IgD-negative memory B cell (primary cell): ENCODE measurements around the gene TARS2. TPM values are rescaled to one million over a fixed set of nuclear protein-coding genes. Genes with fewer than 3 reads are reported as not detected.

ENCODE experiments used
- H3K27ac Mint-ChIP-seq, 3 donors: one replicate each; pipeline ENCODE4 v1.8.0; 2020 to 2022; ENCODE audit warnings: mild to moderate bottlenecking in 3 of 3, mixed read lengths in 3 of 3, moderate library complexity in 1 of 3
- H3K27me3 Mint-ChIP-seq: one replicate; pipeline ENCODE4 v1.8.0; 2021; ENCODE audit warnings: mixed read lengths
- H3K36me3 Mint-ChIP-seq: one replicate; pipeline ENCODE4 v1.8.0; 2020; ENCODE audit warnings: mild to moderate bottlenecking, mixed read lengths
- H3K4me1 Mint-ChIP-seq, 3 donors: one replicate each; pipeline ENCODE4 v1.8.0; 2020 to 2022; ENCODE audit warnings: mixed read lengths in 3 of 3, mild to moderate bottlenecking in 1 of 3
- H3K4me3 Mint-ChIP-seq, 4 donors: one replicate each; pipeline ENCODE4 v1.8.0; 2020 to 2022; ENCODE audit warnings: mild to moderate bottlenecking in 4 of 4, mixed read lengths in 4 of 4, moderate library complexity in 3 of 4
- H3K9me3 Mint-ChIP-seq, 3 donors: one replicate each; pipeline ENCODE4 v1.8.0; 2020 to 2021; ENCODE audit warnings: mixed read lengths in 3 of 3, mild to moderate bottlenecking in 1 of 3
- polyA plus RNA-seq: library from polyadenylated mRNA; unstranded; fragments of 300-500 nt; fragmentation: Illumina TruSeq; gene quantifications from one replicate; pipeline ENCODE4 v1.2.3, GENCODE V29; 2021

The TARS2 gene
- polyA plus RNA-seq, 1 donor from 2014 or later: 37.4 TPM

DNA sequence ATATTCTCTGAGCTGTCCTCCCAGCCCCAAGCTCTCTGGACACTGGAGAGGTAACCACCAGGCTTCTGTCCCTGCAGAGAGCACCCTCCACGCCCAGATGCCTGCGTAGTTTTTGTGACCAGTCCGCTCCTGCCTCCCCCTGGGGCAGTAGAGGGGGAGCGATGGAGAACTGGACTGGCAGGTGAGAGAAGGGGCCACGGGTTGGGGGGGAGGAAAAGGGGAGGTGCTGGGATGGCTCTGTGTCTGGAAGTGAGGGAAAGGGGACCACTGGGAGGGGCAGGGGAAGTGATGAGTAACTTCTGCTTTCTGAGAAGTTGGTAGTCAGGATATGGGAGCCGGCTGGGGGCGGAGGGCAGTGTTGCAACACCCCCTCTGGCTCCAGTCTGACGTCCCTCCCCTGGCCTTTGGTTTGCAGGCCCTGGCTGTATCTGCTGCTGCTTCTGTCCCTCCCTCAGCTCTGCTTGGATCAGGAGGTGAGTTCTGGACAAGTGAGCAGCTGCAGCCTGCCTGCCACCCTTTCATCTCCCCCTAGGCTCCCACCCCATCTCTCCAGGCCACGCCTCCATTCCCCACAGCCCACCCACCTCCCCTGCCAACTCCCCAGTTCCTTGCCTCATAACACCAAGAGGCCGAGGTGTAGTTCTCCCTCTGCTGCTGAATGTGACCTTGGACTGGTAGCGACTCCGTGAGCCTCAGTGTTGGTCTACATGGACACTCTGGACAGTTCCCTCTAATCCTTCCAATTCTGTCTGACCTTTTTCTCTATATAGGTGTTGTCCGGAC, 65.1 kb downstream of the TARS2 start:
- Mint-ChIP-seq H3K9me3 (peaks cover 0 to 3% (median 0%) of the 10 kb centered on the region in 3 donors), H3K4me1 (peaks cover 12 to 22% (median 13%) of the 10 kb centered on the region in 3 donors), H3K27ac (peak overlapping the region in 2 of 3 donors; percentile 43 to 65), H3K36me3 (peaks cover 2% of the 10 kb centered on the region), H3K27me3 (peaks cover 18% of the 10 kb centered on the region), H3K4me3 (peak overlapping the region in 1 of 4 donors; percentile 89)

DNA sequence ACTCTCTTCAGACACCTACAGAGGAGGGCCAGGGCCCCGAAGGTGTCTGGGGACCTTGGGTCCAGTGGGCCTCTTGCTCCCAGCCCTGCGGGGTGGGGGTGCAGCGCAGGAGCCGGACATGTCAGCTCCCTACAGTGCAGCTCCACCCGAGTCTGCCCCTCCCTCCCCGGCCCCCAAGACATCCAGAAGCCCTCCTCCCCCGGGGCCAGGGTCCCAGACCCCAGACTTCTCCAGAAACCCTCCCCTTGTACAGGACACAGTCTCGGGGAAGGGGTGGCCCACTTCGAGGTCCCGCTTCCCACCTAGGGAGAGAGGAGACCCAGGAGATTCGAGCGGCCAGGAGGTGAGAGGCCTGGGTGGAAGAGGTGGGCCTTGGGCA, 65.7 kb downstream of the TARS2 start:
- peaks cover 2% of the 10 kb centered on the region for H3K36me3 Mint-ChIP-seq
- peaks cover 18% of the 10 kb centered on the region for H3K27me3 Mint-ChIP-seq
- H3K4me3 Mint-ChIP-seq: peak overlapping the region in 1 of 4 donors; percentile 89
- peaks cover 12 to 22% (median 13%) of the 10 kb centered on the region in 3 donors for H3K4me1 Mint-ChIP-seq
- H3K9me3 Mint-ChIP-seq: peaks cover 0 to 3% (median 0%) of the 10 kb centered on the region in 3 donors
- H3K27ac Mint-ChIP-seq: peak overlapping the region in 2 of 3 donors; percentile 43 to 65

DNA sequence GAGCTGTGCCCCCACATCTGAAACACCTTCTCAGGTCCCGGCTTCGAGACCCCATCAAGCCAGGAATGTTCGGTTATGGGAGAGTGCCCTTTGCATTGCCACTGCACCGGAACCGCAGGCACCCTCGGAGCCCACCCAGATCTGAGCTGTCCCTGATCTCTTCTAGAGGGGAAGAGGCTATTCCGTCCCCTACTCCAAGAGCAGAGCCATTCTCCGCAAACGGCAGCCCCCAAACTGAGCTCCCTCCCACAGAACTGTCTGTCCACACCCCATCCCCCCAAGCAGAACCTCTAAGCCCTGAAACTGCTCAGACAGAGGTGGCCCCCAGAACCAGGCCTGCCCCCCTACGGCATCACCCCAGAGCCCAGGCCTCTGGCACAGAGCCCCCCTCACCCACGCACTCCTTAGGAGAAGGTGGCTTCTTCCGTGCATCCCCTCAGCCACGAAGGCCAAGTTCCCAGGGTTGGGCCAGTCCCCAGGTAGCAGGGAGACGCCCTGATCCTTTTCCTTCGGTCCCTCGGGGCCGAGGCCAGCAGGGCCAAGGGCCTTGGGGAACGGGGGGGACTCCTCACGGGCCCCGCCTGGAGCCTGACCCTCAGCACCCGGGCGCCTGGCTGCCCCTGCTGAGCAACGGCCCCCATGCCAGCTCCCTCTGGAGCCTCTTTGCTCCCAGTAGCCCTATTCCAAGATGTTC, 66.3 kb downstream of the TARS2 start:
- Mint-ChIP-seq H3K4me3 (no peak overlapping the region), H3K4me1 (peaks cover 9 to 20% (median 10%) of the 10 kb centered on the region in 3 donors), H3K27ac (no peak overlapping the region), H3K9me3 (peaks cover 0 to under 1% (median 0%) of the 10 kb centered on the region in 3 donors), H3K27me3 (peaks cover 15% of the 10 kb centered on the region), H3K36me3 (peaks cover 2% of the 10 kb centered on the region)

DNA sequence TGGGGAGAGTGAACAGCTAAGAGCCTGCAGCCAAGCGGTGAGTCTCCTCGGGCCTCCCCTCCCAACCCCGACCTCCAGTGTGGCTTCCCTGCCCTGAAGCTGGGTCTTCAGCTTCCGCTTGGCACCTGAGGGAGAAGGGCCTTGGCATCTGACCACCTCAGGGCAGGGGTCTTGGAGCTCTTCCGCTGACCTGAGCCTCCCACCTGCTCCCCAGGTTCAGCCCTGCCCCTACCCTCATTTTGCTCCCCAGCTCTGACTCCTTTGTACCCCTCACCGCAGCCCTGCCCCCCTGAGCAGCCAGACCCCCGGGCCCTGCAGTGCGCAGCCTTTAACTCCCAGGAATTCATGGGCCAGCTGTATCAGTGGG, 66.8 kb downstream of the TARS2 start:
- Mint-ChIP-seq H3K27ac (no peak overlapping the region), H3K4me3 (no peak overlapping the region), H3K27me3 (peaks cover 14% of the 10 kb centered on the region), H3K36me3 (peaks cover 2% of the 10 kb centered on the region), H3K9me3 (no peaks in the 10 kb centered on the region), H3K4me1 (peaks cover 9 to 19% (median 9%) of the 10 kb centered on the region in 3 donors)

DNA sequence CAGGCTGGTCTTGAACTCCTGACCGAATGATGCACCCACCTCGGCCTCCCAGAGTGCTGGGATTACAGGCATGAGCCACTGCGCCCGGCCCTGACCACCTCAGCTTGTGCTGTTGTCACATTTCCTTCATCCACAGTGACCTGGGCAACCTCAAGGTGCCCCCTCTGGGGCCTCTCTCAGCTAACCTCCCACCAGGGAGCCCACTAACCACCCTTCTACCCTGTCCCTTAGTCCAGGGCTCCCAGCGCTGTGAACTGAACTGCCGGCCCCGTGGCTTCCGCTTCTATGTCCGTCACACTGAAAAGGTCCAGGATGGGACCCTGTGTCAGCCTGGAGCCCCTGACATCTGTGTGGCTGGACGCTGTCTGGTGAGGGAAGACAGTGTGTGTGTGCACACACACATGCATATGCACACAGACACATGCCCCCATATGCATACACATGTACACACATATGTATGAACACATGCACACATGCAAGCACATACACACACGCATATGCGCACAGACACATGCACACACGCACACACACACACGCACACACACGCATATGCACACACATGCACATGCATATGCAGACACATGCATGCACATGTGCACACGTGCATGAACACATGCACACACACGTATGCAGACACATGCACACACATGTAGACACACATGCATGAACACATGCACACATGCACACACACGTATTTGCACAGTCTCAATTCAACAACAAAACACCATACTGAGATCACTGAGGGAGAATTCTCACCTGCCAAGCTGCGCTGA, 68.2 kb downstream of the TARS2 start:
- Mint-ChIP-seq H3K36me3 (peaks cover 2% of the 10 kb centered on the region), H3K4me1 (peaks cover 13 to 20% (median 14%) of the 10 kb centered on the region in 3 donors), H3K4me3 (no peak overlapping the region), H3K27ac (no peak overlapping the region), H3K27me3 (peaks cover 9% of the 10 kb centered on the region), H3K9me3 (no peaks in the 10 kb centered on the region)

DNA sequence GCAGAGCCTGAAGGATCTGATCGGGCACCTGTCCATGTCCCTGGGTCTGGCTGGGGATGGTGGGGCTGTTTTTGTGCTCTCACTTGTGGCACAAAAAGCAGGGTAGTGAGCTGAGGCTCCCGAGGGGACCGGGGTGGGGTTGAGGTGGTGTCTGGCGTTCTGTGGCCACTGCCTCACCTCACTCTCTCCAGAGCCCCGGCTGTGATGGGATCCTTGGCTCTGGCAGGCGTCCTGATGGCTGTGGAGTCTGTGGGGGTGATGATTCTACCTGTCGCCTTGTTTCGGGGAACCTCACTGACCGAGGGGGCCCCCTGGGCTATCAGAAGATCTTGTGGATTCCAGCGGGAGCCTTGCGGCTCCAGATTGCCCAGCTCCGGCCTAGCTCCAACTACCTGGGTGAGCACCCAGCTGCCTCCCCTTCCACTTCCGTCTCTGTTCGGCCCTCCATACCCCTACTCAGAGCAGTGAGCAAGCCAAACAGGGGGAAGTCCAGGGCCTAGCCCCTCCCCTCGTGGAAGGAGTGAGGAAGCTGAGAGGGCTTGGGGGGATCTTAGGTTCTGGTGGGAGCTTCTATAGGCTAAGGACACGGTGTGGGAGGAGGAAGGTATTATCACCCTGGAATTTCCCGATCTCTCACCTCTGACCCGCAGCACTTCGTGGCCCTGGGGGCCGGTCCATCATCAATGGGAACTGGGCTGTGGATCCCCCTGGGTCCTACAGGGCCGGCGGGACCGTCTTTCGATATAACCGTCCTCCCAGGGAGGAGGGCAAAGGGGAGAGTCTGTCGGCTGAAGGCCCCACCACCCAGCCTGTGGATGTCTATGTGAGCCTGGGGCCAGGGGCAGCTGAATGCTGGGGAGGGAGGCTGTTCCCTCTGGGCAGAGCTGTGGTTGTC, 69.0 kb downstream of the TARS2 start:
- Mint-ChIP-seq H3K36me3 (peaks cover 2% of the 10 kb centered on the region), H3K27me3 (peaks cover 8% of the 10 kb centered on the region), H3K27ac (no peak overlapping the region), H3K9me3 (no peaks in the 10 kb centered on the region), H3K4me1 (peaks cover 15 to 18% (median 18%) of the 10 kb centered on the region in 3 donors), H3K4me3 (no peak overlapping the region)

DNA sequence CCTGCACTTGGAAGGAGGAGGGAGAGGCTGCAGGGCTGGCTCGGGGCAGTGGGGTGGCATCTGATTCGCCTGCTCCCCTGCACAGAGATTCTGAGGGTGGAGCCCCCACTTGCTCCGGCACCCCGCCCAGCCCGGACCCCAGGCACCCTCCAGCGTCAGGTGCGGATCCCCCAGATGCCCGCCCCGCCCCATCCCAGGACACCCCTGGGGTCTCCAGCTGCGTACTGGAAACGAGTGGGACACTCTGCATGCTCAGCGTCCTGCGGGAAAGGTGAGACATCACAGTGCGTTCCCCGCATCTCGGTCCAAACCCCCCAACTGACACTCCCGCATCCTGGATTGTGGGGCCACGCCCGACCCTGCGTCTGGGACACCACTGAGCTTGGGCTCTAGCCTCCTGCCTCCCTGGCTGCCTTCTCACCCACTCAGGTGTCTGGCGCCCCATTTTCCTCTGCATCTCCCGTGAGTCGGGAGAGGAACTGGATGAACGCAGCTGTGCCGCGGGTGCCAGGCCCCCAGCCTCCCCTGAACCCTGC, 69.9 kb downstream of the TARS2 start:
- H3K27me3 Mint-ChIP-seq: peaks cover 6% of the 10 kb centered on the region
- no peak overlapping the region for H3K4me3 Mint-ChIP-seq
- peaks cover 2% of the 10 kb centered on the region for H3K36me3 Mint-ChIP-seq
- peaks cover 12 to 15% (median 13%) of the 10 kb centered on the region in 3 donors for H3K4me1 Mint-ChIP-seq
- H3K9me3 Mint-ChIP-seq: no peaks in the 10 kb centered on the region
- no peak overlapping the region for H3K27ac Mint-ChIP-seq

Other genes with a start within 250 kb of the TARS2 start
- 0.71 TPM for gene CA14, start 229.6 kb upstream of the TARS2 start, polyA plus RNA-seq
- 78.4 TPM for gene APH1A, start 218.4 kb upstream of the TARS2 start, polyA plus RNA-seq
- 2.9 TPM for gene C1orf54, start 214.6 kb upstream of the TARS2 start, polyA plus RNA-seq
- not detected for gene CIART, start 204.9 kb upstream of the TARS2 start, polyA plus RNA-seq
- gene MRPS21, start 193.6 kb upstream of the TARS2 start, polyA plus RNA-seq: 79.3 TPM
- gene PRPF3, start 165.9 kb upstream of the TARS2 start, polyA plus RNA-seq: 26.2 TPM
- 34.1 TPM for gene RPRD2, start 123.3 kb upstream of the TARS2 start, polyA plus RNA-seq
- gene ECM1, start 20.7 kb downstream of the TARS2 start, polyA plus RNA-seq: 0.11 TPM
- gene FALEC, start 28.3 kb downstream of the TARS2 start, polyA plus RNA-seq: 1.0 TPM
- 0.30 TPM for gene ADAMTSL4, start 62.0 kb downstream of the TARS2 start, polyA plus RNA-seq
- gene MCL1, start 92.2 kb downstream of the TARS2 start, polyA plus RNA-seq: 99.6 TPM
- 73.9 TPM for gene ENSA, start 142.2 kb downstream of the TARS2 start, polyA plus RNA-seq
- 18.8 TPM for gene GOLPH3L, start 209.7 kb downstream of the TARS2 start, polyA plus RNA-seq
- gene HORMAD1, start 233.5 kb downstream of the TARS2 start, polyA plus RNA-seq: 0.84 TPM